ENCODE data around the gene CIZ1. TPM values are rescaled to one million over a fixed set of nuclear protein-coding genes. Genes with fewer than 3 reads are reported as not detected.

The CIZ1 gene
- total and polyA plus RNA-seq, 9 of the 15 experiments (the other 6 are each of a cell fraction or from before 2014, with no cell fraction given): 6.6 to 329 (median 87.8) TPM

GRCh38 chr9:128203707-128204551 lies 12.6 kb upstream of the CIZ1 start (continued):
- TF ChIP-seq ETV6 (IDR thresholded peaks at IDR 0.05; ENCODE audit: borderline replicate concordance in 1 of 2, low read depth in 2 of 2, low read length in 1 of 2) (no peak), ETV6 (CRISPR knock-in tag; IDR thresholded peaks at IDR 0.05; ENCODE audit: borderline replicate concordance) (no peak), NONO (IDR thresholded peaks at IDR 0.05; ENCODE audit: low read depth in 2 of 2, low read length in 1 of 2) (no peak), ZNF79 (CRISPR knock-in tag; IDR thresholded peaks at IDR 0.05; ENCODE audit: low read depth) (no peak), PHF8 (IDR thresholded peaks at IDR 0.05; ENCODE audit: borderline replicate concordance, low read length) (peak; percentile 50; the same call in 1 of the 2 replicates), OTX1 (CRISPR knock-in tag; IDR thresholded peaks at IDR 0.05) (0 out of 2 replicates have a peak, but pooled peaks have one; percentile 59), NCOA2 (IDR thresholded peaks at IDR 0.05; ENCODE audit: partially characterized antibody in 2 of 2) (no peak), TAF1 (IDR thresholded peaks at IDR 0.05; ENCODE audit: control insufficient read depth, extremely low read depth, insufficient read depth, low read length, severe bottlenecking) (no peak), YBX1 (IDR thresholded peaks at IDR 0.05) (no peak), ELF2 (CRISPR knock-in tag; IDR thresholded peaks at IDR 0.05) (no peak), SMARCE1 (IDR thresholded peaks at IDR 0.05) (peak; percentile 88), PTRF (tag; IDR thresholded peaks at IDR 0.05) (no peak), DMBX1 (CRISPR knock-in tag; IDR thresholded peaks at IDR 0.05; ENCODE audit: borderline replicate concordance) (peak; percentile 46; the same call in 1 of the 2 replicates), ZNF584 (CRISPR knock-in tag; IDR thresholded peaks at IDR 0.05; ENCODE audit: low read depth) (no peak), PHB2 (IDR thresholded peaks at IDR 0.05; ENCODE audit: low read depth) (no peak), SETDB1 (IDR thresholded peaks at IDR 0.05; ENCODE audit: low read length) (no peak)
- TF ChIP-seq, protein P1, sequence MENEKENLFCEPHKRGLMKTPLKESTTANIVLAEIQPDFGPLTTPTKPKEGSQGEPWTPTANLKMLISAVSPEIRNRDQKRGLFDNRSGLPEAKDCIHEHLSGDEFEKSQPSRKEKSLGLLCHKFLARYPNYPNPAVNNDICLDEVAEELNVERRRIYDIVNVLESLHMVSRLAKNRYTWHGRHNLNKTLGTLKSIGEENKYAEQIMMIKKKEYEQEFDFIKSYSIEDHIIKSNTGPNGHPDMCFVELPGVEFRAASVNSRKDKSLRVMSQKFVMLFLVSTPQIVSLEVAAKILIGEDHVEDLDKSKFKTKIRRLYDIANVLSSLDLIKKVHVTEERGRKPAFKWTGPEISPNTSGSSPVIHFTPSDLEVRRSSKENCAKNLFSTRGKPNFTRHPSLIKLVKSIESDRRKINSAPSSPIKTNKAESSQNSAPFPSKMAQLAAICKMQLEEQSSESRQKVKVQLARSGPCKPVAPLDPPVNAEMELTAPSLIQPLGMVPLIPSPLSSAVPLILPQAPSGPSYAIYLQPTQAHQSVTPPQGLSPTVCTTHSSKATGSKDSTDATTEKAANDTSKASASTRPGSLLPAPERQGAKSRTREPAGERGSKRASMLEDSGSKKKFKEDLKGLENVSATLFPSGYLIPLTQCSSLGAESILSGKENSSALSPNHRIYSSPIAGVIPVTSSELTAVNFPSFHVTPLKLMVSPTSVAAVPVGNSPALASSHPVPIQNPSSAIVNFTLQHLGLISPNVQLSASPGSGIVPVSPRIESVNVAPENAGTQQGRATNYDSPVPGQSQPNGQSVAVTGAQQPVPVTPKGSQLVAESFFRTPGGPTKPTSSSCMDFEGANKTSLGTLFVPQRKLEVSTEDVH (IDR thresholded peaks at IDR 0.05; ENCODE audit: low read depth, partially characterized antibody): no peak
- TF ChIP-seq, protein P2, sequence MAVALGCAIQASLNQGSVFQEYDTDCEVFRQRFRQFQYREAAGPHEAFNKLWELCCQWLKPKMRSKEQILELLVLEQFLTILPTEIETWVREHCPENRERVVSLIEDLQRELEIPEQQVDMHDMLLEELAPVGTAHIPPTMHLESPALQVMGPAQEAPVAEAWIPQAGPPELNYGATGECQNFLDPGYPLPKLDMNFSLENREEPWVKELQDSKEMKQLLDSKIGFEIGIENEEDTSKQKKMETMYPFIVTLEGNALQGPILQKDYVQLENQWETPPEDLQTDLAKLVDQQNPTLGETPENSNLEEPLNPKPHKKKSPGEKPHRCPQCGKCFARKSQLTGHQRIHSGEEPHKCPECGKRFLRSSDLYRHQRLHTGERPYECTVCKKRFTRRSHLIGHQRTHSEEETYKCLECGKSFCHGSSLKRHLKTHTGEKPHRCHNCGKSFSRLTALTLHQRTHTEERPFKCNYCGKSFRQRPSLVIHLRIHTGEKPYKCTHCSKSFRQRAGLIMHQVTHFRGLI (CRISPR knock-in tag; IDR thresholded peaks at IDR 0.05): no peak
- TF ChIP-seq, protein P3, sequence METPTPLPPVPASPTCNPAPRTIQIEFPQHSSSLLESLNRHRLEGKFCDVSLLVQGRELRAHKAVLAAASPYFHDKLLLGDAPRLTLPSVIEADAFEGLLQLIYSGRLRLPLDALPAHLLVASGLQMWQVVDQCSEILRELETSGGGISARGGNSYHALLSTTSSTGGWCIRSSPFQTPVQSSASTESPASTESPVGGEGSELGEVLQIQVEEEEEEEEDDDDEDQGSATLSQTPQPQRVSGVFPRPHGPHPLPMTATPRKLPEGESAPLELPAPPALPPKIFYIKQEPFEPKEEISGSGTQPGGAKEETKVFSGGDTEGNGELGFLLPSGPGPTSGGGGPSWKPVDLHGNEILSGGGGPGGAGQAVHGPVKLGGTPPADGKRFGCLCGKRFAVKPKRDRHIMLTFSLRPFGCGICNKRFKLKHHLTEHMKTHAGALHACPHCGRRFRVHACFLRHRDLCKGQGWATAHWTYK (CRISPR knock-in tag; IDR thresholded peaks at IDR 0.05): peak; percentile 82; the same call in 1 of the 2 replicates
- TF ChIP-seq, protein P4, sequence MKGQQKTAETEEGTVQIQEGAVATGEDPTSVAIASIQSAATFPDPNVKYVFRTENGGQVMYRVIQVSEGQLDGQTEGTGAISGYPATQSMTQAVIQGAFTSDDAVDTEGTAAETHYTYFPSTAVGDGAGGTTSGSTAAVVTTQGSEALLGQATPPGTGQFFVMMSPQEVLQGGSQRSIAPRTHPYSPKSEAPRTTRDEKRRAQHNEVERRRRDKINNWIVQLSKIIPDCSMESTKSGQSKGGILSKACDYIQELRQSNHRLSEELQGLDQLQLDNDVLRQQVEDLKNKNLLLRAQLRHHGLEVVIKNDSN (CRISPR knock-in tag; IDR thresholded peaks at IDR 0.05): no peak

All from K562 (cell line).